IPS-18c (cell line): ENCODE measurements around the gene TPP1.

Experiments
- H3K4me3 ChIP-seq: 2 replicates; pipeline ENCODE4 v1.7.0; 2013; ENCODE audit warnings: low read depth, mild to moderate bottlenecking, low read length, moderate library complexity; ENCODE audit not compliant: insufficient read depth
- H3K9me3 ChIP-seq: one replicate; pipeline ENCODE4 v1.6.1; 2013; ENCODE audit warnings: mild to moderate bottlenecking, low read length, moderate library complexity; ENCODE audit not compliant: control insufficient read depth, insufficient read depth

TPP1 gene

DNA sequence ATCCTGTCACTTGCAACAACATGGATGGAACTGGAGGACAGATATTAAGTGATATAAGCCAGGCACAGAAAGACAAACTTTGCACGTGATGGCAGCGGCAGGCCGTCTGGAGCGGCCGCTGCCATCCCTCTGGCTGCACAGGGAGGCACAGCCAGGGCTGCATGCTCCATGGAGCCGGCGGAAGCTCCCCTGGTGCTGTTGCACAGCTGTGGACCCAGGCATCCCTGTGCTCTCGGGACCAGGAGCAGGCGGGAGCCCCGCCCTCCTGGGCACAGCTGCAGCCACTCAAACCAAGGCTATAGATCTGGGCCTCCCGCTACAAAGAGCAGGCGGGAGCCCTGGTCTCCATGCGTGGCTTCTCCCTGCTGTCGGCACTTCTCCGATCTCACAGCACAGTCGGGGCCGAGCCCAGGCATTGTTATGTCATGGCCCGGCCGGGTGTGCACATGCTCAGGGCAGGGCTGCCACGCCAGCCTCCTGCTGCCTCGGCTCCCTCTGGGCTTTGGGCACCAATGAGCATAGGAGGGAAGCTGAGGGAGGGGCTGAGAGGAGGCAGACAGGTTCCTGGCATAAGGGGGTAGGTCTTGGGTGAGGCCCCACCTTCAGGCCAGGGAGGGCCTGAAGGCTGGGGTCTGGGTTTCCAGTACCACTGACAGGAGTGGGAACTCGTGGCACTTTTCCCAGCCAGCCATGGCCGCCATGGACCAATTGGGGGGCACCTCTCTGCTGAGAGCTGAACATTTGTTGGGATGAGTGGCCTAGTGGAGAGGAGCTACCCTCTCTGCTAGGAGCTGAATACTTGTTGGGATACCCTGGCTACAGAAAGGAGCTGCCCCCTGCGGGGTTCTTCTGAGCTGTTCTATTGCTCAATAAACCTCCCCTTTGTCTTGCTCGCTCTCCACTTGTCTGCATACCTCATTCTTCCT is 32.5 kb downstream of the TPP1 start:
- no peak overlapping the region for H3K4me3 ChIP-seq

DNA sequence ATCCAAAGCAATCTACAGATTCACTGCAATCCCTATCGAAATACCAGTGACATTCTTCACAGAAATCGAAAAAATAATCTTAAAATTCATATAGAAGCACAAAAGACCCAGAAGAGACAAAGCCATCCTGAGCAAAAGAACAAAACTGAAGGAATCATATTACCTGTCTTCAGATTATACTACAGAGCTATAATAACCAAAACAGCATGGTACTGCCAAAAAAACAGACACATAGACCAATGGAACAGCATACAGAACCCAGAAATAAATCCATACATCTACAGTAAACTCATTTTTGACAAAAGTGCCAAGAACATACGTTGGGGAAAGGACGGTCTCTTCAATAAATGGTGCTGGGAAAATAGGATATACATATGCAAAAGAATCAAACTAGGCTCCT is 34.7 kb downstream of the TPP1 start:
- Histone ChIP-seq H3K9me3 (peaks cover 2% of the 10 kb centered on the region), H3K4me3 (no peak overlapping the region)

More for the DNA sequence above, 32.5 kb downstream of the TPP1 start:
- peaks cover 2% of the 10 kb centered on the region for H3K9me3 ChIP-seq

DNA sequence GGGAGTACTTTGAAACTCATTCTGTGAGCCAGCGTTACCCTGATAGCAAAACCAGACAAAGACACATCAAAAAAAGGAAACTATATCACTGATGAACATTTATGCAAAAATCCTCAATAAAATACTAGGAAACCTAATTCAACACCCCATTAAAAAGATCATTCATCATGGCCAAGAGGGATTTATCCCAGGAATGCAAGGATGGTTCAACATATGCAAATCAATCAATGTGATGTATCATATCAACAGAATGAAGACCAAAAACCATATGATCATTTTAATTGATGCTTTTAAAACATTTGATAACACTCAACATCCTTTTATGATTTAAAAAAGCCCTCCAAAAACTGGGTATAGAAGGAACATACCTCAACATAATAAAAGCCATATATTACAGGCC is 35.6 kb downstream of the TPP1 start:
- Histone ChIP-seq H3K4me3 (no peak overlapping the region), H3K9me3 (peaks cover 2% of the 10 kb centered on the region)

DNA sequence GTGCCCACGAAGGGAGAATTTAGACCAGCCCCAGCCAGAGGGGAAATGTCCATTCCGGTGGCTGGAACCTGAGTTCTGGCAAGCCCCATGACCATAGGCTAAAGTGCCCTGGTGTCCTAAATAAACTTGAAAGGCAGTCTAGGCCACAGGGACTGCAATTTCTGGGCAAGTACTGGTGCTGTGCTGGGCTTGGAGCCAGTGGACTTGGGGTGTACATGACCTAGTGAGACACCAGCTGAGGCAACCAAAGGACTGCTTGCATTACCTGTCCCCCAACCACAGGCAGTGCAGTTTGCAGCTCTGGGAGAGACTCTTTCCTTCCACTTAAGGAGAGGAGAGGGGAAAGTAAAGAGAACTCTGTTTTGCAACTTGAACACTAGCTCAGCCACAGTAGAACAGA is 39.5 kb downstream of the TPP1 start:
- Histone ChIP-seq H3K9me3 (no peaks in the 10 kb centered on the region), H3K4me3 (no peak overlapping the region)

DNA sequence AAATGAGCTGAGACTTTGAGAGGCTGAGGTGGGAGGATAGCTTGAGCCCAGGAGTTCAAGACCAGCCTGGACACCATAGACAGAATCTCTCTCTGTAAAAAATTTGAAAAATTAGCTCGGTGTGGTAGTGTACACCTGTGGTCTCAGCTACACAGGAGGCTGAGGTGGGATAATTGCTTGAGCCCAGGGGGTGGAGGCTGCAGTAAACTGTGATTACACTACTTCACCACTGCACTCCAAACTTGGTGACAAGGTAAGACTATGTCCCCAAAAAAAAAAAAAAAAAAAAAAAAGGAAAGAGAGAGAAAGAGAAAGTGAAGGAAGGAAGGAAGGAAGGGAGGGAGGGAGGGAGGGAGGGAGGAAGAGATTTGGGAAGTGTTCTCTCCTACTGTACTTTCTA is 41.1 kb downstream of the TPP1 start:
- no peak overlapping the region for H3K4me3 ChIP-seq
- H3K9me3 ChIP-seq: no peaks in the 10 kb centered on the region

DNA sequence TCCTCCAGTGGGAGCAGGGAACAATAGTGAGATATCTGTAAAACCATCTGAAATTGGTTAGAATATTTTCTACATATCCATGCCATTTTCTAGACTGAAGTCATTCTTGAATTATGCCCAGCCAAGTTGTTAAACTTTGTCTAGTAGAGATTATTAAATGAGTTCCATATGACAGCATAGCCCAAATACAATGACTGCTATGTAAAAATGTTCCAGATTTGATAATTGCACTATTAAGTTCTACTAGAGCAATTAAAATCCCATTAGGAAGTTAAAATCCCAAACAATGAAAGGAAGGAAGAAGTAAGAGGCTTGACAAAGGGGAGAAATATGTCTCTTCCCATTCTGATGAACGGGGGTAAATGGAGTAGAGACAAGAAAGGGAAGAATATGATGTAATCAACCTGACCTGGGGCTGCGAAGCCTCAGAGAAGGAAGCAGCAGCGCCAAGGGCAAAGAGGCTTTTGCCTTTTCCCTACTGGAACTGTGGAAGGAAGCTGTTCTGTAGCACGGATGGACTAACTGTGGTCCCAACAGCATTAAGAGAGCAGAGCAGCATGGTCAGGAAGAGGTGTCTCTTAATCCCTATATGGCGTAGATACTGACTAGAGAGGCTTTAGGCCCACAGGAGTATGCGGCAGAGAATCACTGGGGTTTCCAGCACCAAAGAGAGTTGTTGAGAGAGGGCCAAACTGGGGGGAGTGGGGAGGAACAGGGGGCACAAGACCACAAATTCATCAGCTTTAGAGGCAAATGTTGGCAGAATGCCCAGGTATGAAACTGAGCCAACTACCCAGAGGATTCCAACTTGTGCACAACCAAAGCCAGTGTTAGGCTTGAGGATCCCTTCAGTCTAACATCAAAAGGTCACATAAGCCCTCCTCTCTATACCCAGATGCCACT is 42.5 kb downstream of the TPP1 start:
- Histone ChIP-seq H3K9me3 (no peaks in the 10 kb centered on the region), H3K4me3 (no peak overlapping the region; the same call in 1 of the 2 replicates)

DNA sequence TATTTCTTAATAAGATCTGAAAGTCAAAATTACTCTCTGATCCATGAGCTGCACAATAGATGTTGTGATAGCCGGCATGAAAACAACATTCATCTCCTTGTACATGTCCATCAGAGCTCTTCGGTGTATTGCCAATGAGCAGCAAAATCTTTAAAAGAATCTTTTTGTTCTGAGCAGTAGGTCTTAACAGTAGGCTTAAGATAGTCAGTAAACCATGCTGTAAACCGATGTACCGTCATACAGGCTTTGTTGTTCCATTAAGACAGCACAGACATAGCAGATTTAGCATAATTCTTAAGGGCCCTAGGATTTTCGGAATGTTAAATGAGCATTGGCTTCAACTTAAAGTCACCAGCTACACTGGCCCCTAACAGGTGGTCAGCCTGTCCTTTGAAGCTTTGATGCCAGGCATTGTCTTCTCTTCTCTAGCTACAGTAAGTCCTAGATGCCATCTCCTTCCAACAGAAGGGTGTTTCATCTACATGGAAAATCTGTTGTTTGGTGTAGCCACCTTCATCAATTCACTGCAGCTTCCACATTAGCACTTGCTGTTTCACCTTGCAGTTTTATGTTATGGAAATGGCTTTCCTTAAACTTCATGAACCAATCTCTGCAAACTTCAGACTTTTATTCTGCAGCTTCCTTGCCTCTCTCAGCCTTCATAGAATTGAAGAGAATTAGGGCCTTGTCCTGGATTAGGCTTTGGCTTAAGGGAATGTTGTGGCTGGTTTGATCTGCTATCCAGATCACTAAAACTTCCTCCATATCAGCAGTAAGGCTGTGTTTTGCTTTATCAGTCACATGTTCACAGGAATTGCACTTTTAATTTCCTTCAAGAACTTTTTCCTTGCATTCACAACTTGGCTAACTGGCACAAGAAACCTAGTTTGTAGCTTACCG is 44.2 kb downstream of the TPP1 start:
- Histone ChIP-seq H3K4me3 (no peak overlapping the region), H3K9me3 (no peaks in the 10 kb centered on the region)

DNA sequence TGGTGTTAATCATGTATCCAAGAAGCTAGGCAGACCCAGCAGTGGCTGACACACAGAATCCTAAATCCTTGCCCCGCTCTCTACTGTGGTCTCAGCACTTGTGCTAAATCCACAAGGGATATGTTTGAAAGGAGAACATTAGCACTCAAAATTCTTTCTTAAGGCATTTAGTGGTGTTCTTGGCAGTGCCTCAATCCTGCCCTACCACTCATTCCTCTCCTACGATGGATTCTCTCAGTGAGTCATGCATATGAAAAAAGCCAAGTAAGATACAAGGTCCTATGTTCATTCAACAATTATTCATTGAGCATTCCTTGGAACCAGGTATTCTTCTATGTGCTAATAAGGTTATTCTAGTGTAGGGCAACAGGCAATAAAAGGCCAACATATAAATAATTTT is 47.0 kb downstream of the TPP1 start:
- H3K4me3 ChIP-seq: no peak overlapping the region

DNA sequence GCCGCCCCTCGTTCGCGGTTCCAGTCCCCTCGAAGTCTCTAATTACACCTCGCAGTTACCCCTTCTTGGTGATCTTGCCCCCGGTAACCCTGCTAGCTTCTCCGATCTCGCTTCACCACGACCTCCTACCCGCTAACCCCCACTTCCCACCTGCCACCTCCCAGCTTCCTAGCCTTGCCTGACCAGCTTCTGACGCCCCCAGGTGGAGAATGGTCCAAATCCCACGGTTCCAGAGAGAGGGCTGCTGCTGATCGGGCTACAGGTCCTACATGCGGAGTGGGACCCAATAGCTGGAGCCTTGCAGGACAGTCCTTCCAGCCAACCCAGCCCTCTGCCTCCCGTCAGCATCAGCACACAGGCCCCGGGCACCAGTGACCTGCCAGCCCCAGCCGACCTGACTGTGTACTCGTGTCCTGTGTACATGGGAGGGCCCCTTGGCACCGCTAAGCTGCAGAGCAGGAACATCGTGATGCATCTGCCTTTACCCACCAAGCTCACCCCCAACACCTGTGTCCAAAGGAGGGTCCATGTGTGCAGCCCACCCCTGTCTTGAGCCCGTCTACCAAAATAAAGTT is 47.7 kb downstream of the TPP1 start:
- H3K9me3 ChIP-seq: no peaks in the 10 kb centered on the region
- no peak overlapping the region for H3K4me3 ChIP-seq

More for the DNA sequence above, 47.0 kb downstream of the TPP1 start:
- no peaks in the 10 kb centered on the region for H3K9me3 ChIP-seq

DNA sequence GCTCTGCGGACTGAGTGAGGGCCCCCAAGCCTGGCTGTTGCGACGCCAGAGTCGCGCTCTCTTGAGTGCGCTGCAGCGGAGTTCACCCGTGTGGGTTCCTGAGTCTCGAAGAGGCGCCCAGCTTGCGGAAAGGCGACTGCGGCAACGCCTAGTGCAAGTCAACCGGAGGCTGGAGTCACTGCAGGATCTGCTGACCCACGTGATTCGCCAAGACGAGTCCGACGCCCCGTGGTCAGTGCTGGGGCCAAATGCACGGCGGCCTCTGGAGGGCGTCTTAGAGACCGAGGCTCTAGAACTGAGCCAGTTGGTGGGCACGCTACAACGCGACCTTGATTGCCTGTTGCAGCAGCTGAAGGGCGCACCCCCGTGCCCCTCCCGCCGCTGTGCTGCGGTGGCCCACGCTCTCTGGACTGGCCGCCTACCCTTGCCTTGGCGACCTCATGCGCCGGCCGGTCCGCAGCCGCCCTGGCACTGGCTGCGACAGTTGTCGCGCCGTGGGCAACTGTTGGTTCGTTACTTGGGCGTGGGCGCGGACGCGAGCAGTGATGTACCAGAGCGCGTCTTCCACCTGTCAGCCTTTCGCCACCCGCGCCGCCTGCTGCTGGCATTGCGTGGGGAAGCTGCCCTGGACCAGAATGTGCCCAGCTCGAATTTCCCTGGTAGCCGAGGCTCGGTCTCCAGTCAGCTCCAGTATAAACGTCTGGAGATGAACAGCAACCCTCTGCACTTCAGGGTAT is 48.4 kb downstream of the TPP1 start:
- Histone ChIP-seq H3K9me3 (no peaks in the 10 kb centered on the region), H3K4me3 (no peak overlapping the region)

DNA sequence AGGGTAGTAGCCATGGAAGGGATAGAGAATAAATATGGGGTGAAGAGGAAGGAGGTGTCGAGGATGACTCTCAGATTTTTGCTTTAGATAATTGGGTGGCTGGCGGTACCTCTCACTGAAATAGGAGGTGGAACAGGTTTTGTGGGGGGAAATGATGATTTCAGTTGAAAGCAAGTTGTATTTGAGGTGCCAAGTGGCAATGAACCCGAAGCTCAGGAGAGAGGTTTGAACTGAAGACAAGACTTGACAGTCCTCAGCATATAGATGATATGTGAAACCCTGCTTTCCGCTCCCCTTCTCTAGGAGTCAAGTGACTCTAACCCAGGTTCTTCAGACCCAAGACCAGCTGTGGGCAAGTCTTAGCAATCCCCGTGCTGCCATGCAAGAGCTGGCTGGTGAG is 49.5 kb downstream of the TPP1 start:
- H3K4me3 ChIP-seq: no peak overlapping the region
- H3K9me3 ChIP-seq: no peaks in the 10 kb centered on the region

DNA sequence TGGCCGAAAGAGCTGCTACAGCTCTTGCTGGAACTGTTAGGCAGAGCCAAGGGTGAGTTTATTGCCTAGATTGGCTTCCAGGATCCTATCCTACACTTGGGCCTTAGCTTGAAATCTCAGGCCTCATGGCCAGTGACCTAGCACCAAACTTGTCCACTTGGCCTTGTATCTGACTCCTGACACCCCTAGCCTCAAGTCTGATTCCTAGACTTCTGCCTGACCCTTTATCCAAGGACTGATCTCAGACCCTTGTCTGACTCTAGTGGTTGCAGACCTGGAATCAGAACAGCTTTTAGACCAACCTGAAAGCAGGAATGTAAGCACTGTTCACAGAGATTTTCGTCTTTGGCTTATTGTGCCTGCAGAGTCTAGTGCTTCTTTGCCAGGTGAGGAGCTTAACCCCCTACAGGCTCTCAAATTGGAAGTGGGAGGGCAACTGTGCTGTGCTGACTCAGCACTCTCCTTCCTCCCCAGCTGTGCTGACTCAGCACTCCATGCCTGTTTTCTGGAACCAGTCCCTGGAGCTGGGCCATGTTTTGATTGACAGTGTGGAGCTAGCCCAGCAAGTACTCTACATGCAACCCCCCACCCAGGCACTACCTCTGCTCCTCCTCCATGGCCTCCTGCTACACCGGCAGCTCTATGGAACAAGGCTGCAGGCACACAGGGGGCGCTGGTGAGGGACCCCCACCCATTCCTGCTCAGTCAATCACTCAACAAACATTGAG is 50.9 kb downstream of the TPP1 start:
- Histone ChIP-seq H3K9me3 (no peaks in the 10 kb centered on the region), H3K4me3 (no peak overlapping the region)

DNA sequence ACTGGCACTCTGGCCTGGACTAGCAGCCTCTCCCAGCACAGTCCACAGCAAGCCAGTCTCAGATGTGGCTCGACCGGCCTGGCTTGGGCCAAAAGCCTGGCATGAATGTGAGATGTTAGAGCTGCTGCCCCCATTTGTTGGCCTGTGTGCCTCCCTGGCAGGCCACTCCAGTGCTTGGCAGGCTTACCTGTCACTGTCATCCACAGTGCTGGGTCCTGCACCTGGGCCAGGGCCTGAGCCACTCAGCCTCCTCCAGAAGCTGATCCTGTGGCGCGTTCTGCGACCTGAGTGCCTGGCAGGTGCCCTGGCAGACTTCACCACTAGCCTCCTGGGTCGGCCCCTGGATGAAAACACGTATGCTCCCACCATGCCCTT is 51.9 kb downstream of the TPP1 start:
- Histone ChIP-seq H3K4me3 (no peak overlapping the region), H3K9me3 (no peaks in the 10 kb centered on the region)

DNA sequence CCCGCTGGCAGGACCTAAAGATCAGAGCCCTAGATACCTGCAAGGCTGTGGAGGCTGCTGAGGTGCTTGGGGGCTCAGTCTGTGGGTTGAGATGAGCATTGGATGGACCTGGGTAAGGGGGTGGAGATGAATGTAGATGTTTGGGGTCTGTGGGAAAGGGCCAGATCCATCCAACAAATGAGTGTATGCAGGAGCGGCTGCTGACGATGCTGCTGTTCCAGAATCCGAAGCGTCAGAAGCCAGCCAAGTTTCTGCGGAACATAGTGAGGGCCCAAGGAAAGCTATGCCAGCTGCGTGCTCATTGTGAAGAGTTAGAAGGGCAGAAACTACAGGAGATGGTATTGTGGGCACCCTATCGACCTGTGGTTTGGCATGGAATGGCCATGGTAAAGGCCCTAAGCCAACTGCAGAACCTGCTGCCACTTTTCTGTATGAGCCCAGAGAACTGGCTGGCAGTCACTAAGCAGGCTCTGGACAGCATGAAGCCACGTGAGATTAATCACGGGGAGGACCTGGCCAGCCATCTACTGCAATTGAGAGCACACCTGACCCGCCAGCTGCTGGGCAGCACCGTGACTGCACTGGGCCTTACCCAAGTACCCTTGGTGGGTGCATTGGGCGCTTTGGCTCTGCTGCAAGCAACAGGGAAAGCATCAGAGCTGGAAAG is 52.4 kb downstream of the TPP1 start:
- no peaks in the 10 kb centered on the region for H3K9me3 ChIP-seq
- no peak overlapping the region for H3K4me3 ChIP-seq

DNA sequence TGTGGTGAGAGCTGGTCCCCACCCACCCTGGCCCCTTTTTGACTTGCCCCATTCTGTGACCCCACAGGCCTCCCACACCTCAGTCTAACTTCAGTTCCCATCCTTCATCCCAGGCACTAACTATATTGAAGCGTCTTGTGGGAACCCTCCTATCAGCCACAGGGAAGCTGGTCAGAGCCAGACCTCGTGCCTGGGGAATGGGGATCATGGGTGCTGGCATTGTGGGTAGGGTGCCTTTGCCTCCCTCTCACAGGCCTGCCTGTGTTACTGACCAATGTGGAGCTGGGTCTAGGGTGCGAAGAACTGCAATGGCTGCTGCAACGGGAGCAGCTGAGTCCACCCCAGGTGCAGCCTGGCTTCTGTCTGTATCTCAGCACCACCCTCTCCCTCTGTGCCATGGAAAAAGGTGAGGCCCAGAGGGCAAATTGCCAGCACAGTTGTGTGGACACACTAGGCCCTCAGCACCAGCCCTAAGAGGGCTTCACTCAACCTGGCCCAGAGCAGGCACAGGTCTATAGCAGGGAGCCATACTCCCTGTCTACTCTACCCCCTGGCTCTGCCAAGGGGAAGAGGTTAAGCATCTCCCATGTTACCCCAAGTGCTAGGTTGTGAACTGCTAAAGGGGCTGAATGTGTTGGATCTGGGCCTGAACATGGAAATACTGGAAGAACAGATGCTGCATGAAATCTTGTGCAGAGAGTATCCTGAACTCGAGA is 53.1 kb downstream of the TPP1 start:
- Histone ChIP-seq H3K4me3 (no peak overlapping the region), H3K9me3 (no peaks in the 10 kb centered on the region)
